HepG2 (cell line): ENCODE measurements around the gene CUL9. TPM values are rescaled to one million over a fixed set of nuclear protein-coding genes. Genes with fewer than 3 reads are reported as not detected.
A peak's percentile ranks its signal among the peaks of the same experiment; 100 is the strongest.

ENCODE experiments used
- ATAC-seq: fragments of 200-7000 bp; cut with Tn5 transposase; 3 replicates; pipeline ENCODE4 v1.9.1; 2020; ENCODE audit warnings: mild to moderate bottlenecking, moderate library complexity
- BruUV-seq: library from RNA; stranded (reverse); fragments of 400-500 nt; replicated peaks from 2 replicates; lab custom pipeline; 2021; lab: Mats Ljungman, UMichigan
- CTCF ChIA-PET: fragments of 300-600 bp; formaldehyde crosslinking; extraction: SDS; loops from one replicate; lab custom pipeline; 2021; ENCODE audit warnings: low total read pairs, inconsistent platforms, low intra/inter-chr PET ratio; lab: Yijun Ruan, JAX
- POLR2A ChIA-PET: fragments of 350-600 bp; sonication (Branson Sonifier 250); formaldehyde crosslinking; loops from one replicate; lab custom pipeline; 2020; ENCODE audit warnings: antibody characterized with exemption, inconsistent platforms; lab: Yijun Ruan, JAX
- DNase-seq: peaks from one replicate; pipeline ENCODE4 v3.0.0-alpha.2; 2015; ENCODE audit warnings: low spot score
- FAIRE-seq: peaks from 3 replicates; lab custom pipeline; 2011; peaks lifted over from hg19 to GRCh38; lab: Jason Lieb, UNC
- H2AFZ ChIP-seq: one replicate; pipeline ENCODE4 v1.6.1; 2011; ENCODE audit warnings: low read length, inconsistent platforms
- H3K27ac ChIP-seq: fragments of 300-600 bp; 3 replicates; pipeline ENCODE4 v1.8.0; 2011; ENCODE audit warnings: mixed run types, mild to moderate bottlenecking, mixed read lengths, low read length, inconsistent platforms; ENCODE audit not compliant: insufficient read depth; ENCODE audit errors: extremely low read length
- H3K27me3 ChIP-seq, 2 experiments: fragments of 200-600 bp in 1 of 2; 2 replicates in 1 of 2; 3 replicates in 1 of 2; pipeline versions ENCODE4 v1.6.0 to v1.8.0; 2011; ENCODE audit warnings: low read length in 2 of 2, mild to moderate bottlenecking in 2 of 2, moderate library complexity in 2 of 2, inconsistent platforms in 1 of 2; ENCODE audit not compliant: insufficient read depth in 2 of 2, control insufficient read depth in 1 of 2
- H3K36me3 ChIP-seq, 2 experiments: fragments of 200-600 bp in 1 of 2; replicated peaks in 1 of 2; 2 replicates in 1 of 2; 3 replicates in 1 of 2; pipeline versions ENCODE4 v1.5.1 to v1.8.0; 2011; ENCODE audit warnings: low read length in 2 of 2, inconsistent platforms in 1 of 2; ENCODE audit not compliant: insufficient read depth in 2 of 2, control insufficient read depth in 1 of 2
- H3K4me1 ChIP-seq: 2 replicates; pipeline ENCODE4 v1.5.1; 2012; ENCODE audit warnings: low read length, inconsistent platforms; ENCODE audit not compliant: insufficient read depth
- H3K4me2 ChIP-seq: 2 replicates; pipeline ENCODE4 v1.6.0; 2011; ENCODE audit warnings: low read depth, low read length, inconsistent platforms
- H3K4me3 ChIP-seq, 3 experiments: fragments of 200-600 bp in 1 of 3; sonication (generic), shearing (Covaris generic) in 1 of 3; replicated peaks in 1 of 3; 2 replicates each; pipeline ENCODE4 v1.5.1; 2011 to 2016; ENCODE audit warnings: low read length in 3 of 3, inconsistent platforms in 2 of 3, low read depth in 2 of 3, mild to moderate bottlenecking in 2 of 3, control low read depth in 1 of 3, mixed read lengths in 1 of 3; ENCODE audit not compliant: insufficient read depth in 1 of 3
- H3K79me2 ChIP-seq: one replicate; pipeline ENCODE4 v1.6.1; 2011; ENCODE audit warnings: low read length, inconsistent platforms; ENCODE audit not compliant: insufficient read depth
- H3K9ac ChIP-seq: 2 replicates; pipeline ENCODE4 v1.6.0; 2011; ENCODE audit warnings: mild to moderate bottlenecking, low read depth, low read length, inconsistent platforms; ENCODE audit not compliant: insufficient read depth
- H3K9me3 ChIP-seq: 2 replicates; pipeline ENCODE4 v1.5.1; 2012; ENCODE audit warnings: mild to moderate bottlenecking, low read length
- H4K20me1 ChIP-seq: 2 replicates; pipeline ENCODE4 v1.6.0; 2011; ENCODE audit warnings: inconsistent platforms, mild to moderate bottlenecking, low read length, moderate library complexity; ENCODE audit not compliant: insufficient read depth
- HNF4A ChIP-seq: sonication (generic); formaldehyde crosslinking; IDR thresholded peaks from 2 replicates; pipeline ENCODE4 v1.4.0; 2020; ENCODE audit warnings: missing genetic modification reagents
- NCOA5 ChIP-seq: sonication (generic); formaldehyde crosslinking; IDR thresholded peaks from 2 replicates; pipeline ENCODE4 v1.4.0; 2020; ENCODE audit warnings: missing genetic modification reagents
- ZMYM3 ChIP-seq: sonication (generic); formaldehyde crosslinking; IDR thresholded peaks from 2 replicates; pipeline ENCODE4 v1.5.1; 2020; ENCODE audit warnings: mild to moderate bottlenecking, missing genetic modification reagents
- ZNF253 ChIP-seq: sonication (generic); formaldehyde crosslinking; IDR thresholded peaks from 2 replicates; pipeline ENCODE4 v1.8.0; 2022; ENCODE audit warnings: mild to moderate bottlenecking, missing genetic modification reagents, borderline replicate concordance
- ZNF703 ChIP-seq: sonication (generic); formaldehyde crosslinking; IDR thresholded peaks from 2 replicates; pipeline ENCODE4 v1.5.1; 2020; ENCODE audit warnings: missing genetic modification reagents, mild to moderate bottlenecking, moderate library complexity, borderline replicate concordance
- ZNF766 ChIP-seq: sonication (generic); formaldehyde crosslinking; IDR thresholded peaks from 2 replicates; pipeline ENCODE4 v1.5.0; 2020; ENCODE audit warnings: missing genetic modification reagents, borderline replicate concordance
- ZSCAN25 ChIP-seq: sonication (generic); formaldehyde crosslinking; IDR thresholded peaks from 2 replicates; pipeline ENCODE4 v1.8.0; 2022; ENCODE audit warnings: mild to moderate bottlenecking, missing genetic modification reagents
- WGBS: methylation state at CpG from one replicate; pipeline ENCODE4 v1.1.6; 2017; ENCODE audit warnings: low lambda C conversion rate; 5-methylcytosine and 5-hydroxymethylcytosine counted together
- in situ Hi-C: cut with HindIII; loops from 2 replicates; pipeline ENCODE4 v1.10.0; 2017; ENCODE audit warnings: low pct_unique_long_range_greater_than_20kb; ENCODE audit not compliant: extremely low pct_ligation_motif_present
- intact Hi-C: fragments of 100-400 bp; cut with micrococcal nuclease; formaldehyde crosslinking; loops from one replicate; pipeline ENCODE4 v1.10.0; 2022; ENCODE audit not compliant: unreplicated experiment
- polyA plus RNA-seq, 8 experiments: library from polyadenylated mRNA; depleted of rRNA in 3 of 8; stranded (reverse) in 7 of 8; unstranded in 1 of 8; fragments of >200 nt; fragmentation: Illumina TruSeq in 4 of 8; extraction: Trizol in 4 of 8; gene quantifications; 2 replicates each; pipeline versions ENCODE4 v1.2.1 to v1.2.3, GENCODE V29; 2011 to 2016; ENCODE audit warnings: low read depth in 4 of 8, missing spikeins in 1 of 8, mixed read lengths in 1 of 8; ENCODE audit not compliant: insufficient read depth in 1 of 8
- total RNA-seq, 5 experiments: library from RNA; depleted of rRNA; stranded (reverse); fragments of >200 nt; fragmentation: Illumina TruSeq; extraction: Trizol; gene quantifications; 2 replicates each; pipeline ENCODE4 v1.2.3, GENCODE V29; 2016; ENCODE audit warnings: low read depth in 1 of 5
- TF ChIP-seq, protein P1 (sequence below): sonication (generic); formaldehyde crosslinking; IDR thresholded peaks from 2 replicates; pipeline ENCODE4 v1.4.0; 2020; ENCODE audit warnings: mild to moderate bottlenecking, missing genetic modification reagents

The CUL9 gene
- total and polyA plus RNA-seq, 2 of the 13 experiments (the other 11 are each of a cell fraction or from before 2014, with no cell fraction given), result 11.4 to 13.7 TPM

DNA sequence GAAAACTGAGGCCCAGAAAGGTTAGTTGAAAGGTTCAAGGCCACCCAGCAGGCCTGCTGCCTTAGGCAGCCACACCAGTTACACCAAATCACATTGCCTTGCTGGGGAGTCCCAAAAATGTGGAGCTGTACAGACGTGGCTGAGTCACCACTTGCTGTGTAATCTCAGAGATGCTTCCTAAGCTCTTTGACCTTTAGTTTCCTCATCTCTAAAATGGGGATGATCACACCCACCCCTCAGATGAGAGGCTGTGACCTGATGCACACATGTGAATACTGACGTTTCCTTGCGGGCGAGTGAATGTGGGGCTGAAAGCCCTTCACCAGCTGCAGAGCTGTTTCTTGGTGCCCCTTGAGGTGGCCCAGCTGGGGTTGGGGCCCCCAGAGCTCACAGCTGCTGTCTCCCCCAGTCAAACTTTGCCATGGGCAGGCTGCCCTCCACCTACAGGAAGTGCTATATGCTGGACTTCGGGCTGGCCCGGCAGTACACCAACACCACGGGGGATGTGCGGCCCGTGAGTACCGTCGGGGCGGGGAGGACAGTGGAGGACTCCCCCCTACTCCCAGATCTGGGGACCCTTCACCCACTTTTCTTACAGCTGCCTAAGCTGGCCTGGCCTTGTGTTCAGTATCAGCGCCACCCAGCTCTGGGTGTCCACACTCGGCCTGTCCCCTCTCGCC, 72.3 kb downstream of the CUL9 start (continued):
- TF ChIP-seq ZNF766 (CRISPR knock-in tag) (no peak), ZSCAN25 (no peak), NCOA5 (no peak)
- TF ChIP-seq, protein P1, sequence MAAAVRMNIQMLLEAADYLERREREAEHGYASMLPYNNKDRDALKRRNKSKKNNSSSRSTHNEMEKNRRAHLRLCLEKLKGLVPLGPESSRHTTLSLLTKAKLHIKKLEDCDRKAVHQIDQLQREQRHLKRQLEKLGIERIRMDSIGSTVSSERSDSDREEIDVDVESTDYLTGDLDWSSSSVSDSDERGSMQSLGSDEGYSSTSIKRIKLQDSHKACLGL (CRISPR knock-in tag), result 0 out of 2 replicates have a peak, but pooled peaks have one; percentile 32

GRCh38 chr6:43254846-43255245, 72.8 kb downstream of the CUL9 start:
- Histone ChIP-seq H3K27ac (no peak overlapping the region), H3K36me3 (no peaks in the 10 kb centered on the region), H3K27me3 (peaks cover 23 to 79% of the 10 kb centered on the region in 2 experiments), H4K20me1 (no peaks in the 10 kb centered on the region), H3K4me1 (peaks cover 42% of the 10 kb centered on the region), H3K9ac (no peak overlapping the region), H3K4me2 (peak overlapping the region; percentile 32; the same call in 1 of the 2 replicates), H3K79me2 (no peaks in the 10 kb centered on the region)
- in situ Hi-C loops, result no loop called here
- intact Hi-C loops, result no loop called here
- ChIA-PET POLR2A (no interaction called here), CTCF (no interaction called here)
- no TSS peak for BruUV-seq
- DNase-seq (no peak), ATAC-seq (no peak), FAIRE-seq (no peak)
- TF ChIP-seq ZNF253 (CRISPR knock-in tag), result no peak
- TF ChIP-seq ZNF703, result no peak
- no peak for TF ChIP-seq ZMYM3
- no peak for TF ChIP-seq HNF4A (CRISPR knock-in tag)
- TF ChIP-seq, all 625 proteins: peak for 0
- Histone ChIP-seq H3K4me3 (no peak overlapping the region), H3K9me3 (no peaks in the 10 kb centered on the region), H2AFZ (no peak overlapping the region)
- 50% methylated on average over 11 of the region's 11 CpGs for WGBS
